Osteoblast (primary cell): ENCODE measurements around the gene ENPP5. TPM values are rescaled to one million over a fixed set of nuclear protein-coding genes. Genes with fewer than 3 reads are reported as not detected.

Source experiments
- DNase-seq: peaks from one replicate; pipeline ENCODE4 v3.0.0; 2011; ENCODE audit warnings: low spot score, mixed read lengths; ENCODE audit not compliant: insufficient read length; ENCODE audit errors: missing footprints
- H2AFZ ChIP-seq: 2 replicates; pipeline ENCODE4 v1.6.0; 2011; ENCODE audit warnings: mild to moderate bottlenecking, low read length
- H3K27ac ChIP-seq: 2 replicates; pipeline ENCODE4 v1.5.1; 2011; ENCODE audit warnings: mild to moderate bottlenecking, low read depth, low read length, moderate library complexity
- H3K27me3 ChIP-seq: 2 replicates; pipeline ENCODE4 v1.6.0; 2012; ENCODE audit warnings: mild to moderate bottlenecking, control low read depth, inconsistent platforms, low read length, moderate library complexity; ENCODE audit not compliant: insufficient read depth
- H3K36me3 ChIP-seq: 2 replicates; pipeline ENCODE4 v1.5.1; 2011; ENCODE audit warnings: mild to moderate bottlenecking, low read length, control low read depth, moderate library complexity; ENCODE audit not compliant: insufficient read depth
- H3K4me1 ChIP-seq: 2 replicates; pipeline ENCODE4 v1.5.1; 2011; ENCODE audit warnings: mild to moderate bottlenecking, low read length, control low read depth, moderate library complexity; ENCODE audit not compliant: insufficient read depth
- H3K4me2 ChIP-seq: 2 replicates; pipeline ENCODE4 v1.6.0; 2011; ENCODE audit warnings: mild to moderate bottlenecking, low read length; ENCODE audit not compliant: insufficient read depth
- H3K4me3 ChIP-seq: fragments of 200-600 bp; sonication (generic); 3 replicates; pipeline ENCODE4 v1.5.1; 2012; ENCODE audit warnings: mild to moderate bottlenecking, low read length, inconsistent platforms; ENCODE audit not compliant: insufficient read depth
- H3K79me2 ChIP-seq: 2 replicates; pipeline ENCODE4 v1.6.0; 2012; ENCODE audit warnings: mild to moderate bottlenecking, low read length, control low read depth, inconsistent platforms; ENCODE audit not compliant: insufficient read depth
- H3K9me3 ChIP-seq: 2 replicates; pipeline ENCODE4 v1.5.1; 2011; ENCODE audit warnings: low read depth, low read length, control low read depth
- H4K20me1 ChIP-seq: 2 replicates; pipeline ENCODE4 v1.6.0; 2012; ENCODE audit warnings: mild to moderate bottlenecking, low read length, control low read depth; ENCODE audit not compliant: insufficient read depth
- CTCF ChIP-seq: IDR thresholded peaks from 2 replicates; pipeline ENCODE4 v1.5.1; 2011; ENCODE audit warnings: mild to moderate bottlenecking, low read depth, low read length, moderate library complexity; ENCODE audit errors: extremely low read depth
- total RNA-seq: library from RNA; depleted of rRNA; stranded (reverse); fragments of >200 nt; gene quantifications from 2 replicates; pipeline ENCODE4 v1.2.3, GENCODE V29; 2012

ENPP5 gene
- total RNA-seq, 1 donor = 2.5 TPM

- Histone ChIP-seq H3K4me2 (no peak overlapping the region), H3K9me3 (no peaks in the 10 kb centered on the region), H3K36me3 (no peaks in the 10 kb centered on the region), H3K27ac (no peak overlapping the region), H3K27me3 (peaks cover 11% of the 10 kb centered on the region), H3K79me2 (no peaks in the 10 kb centered on the region), H3K4me1 (no peaks in the 10 kb centered on the region), H4K20me1 (no peaks in the 10 kb centered on the region), H2AFZ (no peak overlapping the region), H3K4me3 (no peak overlapping the region)
- no peak for TF ChIP-seq CTCF
- DNase-seq = no peak
Observed at GRCh38 chr6:46210294-46210693, 39.5 kb upstream of the ENPP5 start.

- TF ChIP-seq CTCF = no peak
- DNase-seq = no peak
- no peaks in the 10 kb centered on the region for H3K36me3 ChIP-seq
- no peak overlapping the region for H3K4me3 ChIP-seq
- H3K27me3 ChIP-seq = peaks cover 9% of the 10 kb centered on the region
- no peak overlapping the region for H2AFZ ChIP-seq
- H3K9me3 ChIP-seq = no peaks in the 10 kb centered on the region
- no peaks in the 10 kb centered on the region for H3K4me1 ChIP-seq
- no peak overlapping the region for H3K27ac ChIP-seq
- no peaks in the 10 kb centered on the region for H3K79me2 ChIP-seq
- no peak overlapping the region for H3K4me2 ChIP-seq
- H4K20me1 ChIP-seq = no peaks in the 10 kb centered on the region
Observed at GRCh38 chr6:46208303-46208702, 37.5 kb upstream of the ENPP5 start.

- no peak overlapping the region for H3K27ac ChIP-seq
- TF ChIP-seq CTCF = no peak
Observed at GRCh38 chr6:46207174-46207573, 36.4 kb upstream of the ENPP5 start.

GRCh38 chr6:46204880-46205650 lies 34.3 kb upstream of the ENPP5 start:
- Histone ChIP-seq H3K4me2 (no peak overlapping the region), H4K20me1 (no peaks in the 10 kb centered on the region), H3K79me2 (no peaks in the 10 kb centered on the region), H3K9me3 (no peaks in the 10 kb centered on the region), H3K4me1 (no peaks in the 10 kb centered on the region), H3K27ac (no peak overlapping the region), H3K4me3 (no peak overlapping the region), H2AFZ (no peak overlapping the region), H3K27me3 (peaks cover 16% of the 10 kb centered on the region), H3K36me3 (no peaks in the 10 kb centered on the region)
- no peak for DNase-seq
- TF ChIP-seq CTCF = no peak

More at GRCh38 chr6:46207174-46207573, 36.4 kb upstream of the ENPP5 start:
- Histone ChIP-seq H2AFZ (no peak overlapping the region), H3K79me2 (no peaks in the 10 kb centered on the region), H3K4me2 (no peak overlapping the region), H3K27me3 (peaks cover 14% of the 10 kb centered on the region), H3K4me3 (no peak overlapping the region), H3K4me1 (no peaks in the 10 kb centered on the region), H3K36me3 (no peaks in the 10 kb centered on the region), H4K20me1 (no peaks in the 10 kb centered on the region), H3K9me3 (no peaks in the 10 kb centered on the region)
- no peak for DNase-seq
